ENCODE measurements around the gene KMT5B. TPM values are rescaled to one million over a fixed set of nuclear protein-coding genes. Genes with fewer than 3 reads are reported as not detected.

The KMT5B gene
- polyA plus RNA-seq, 3 donors, result 12.2 to 22.0 (median 19.5) TPM

DNA sequence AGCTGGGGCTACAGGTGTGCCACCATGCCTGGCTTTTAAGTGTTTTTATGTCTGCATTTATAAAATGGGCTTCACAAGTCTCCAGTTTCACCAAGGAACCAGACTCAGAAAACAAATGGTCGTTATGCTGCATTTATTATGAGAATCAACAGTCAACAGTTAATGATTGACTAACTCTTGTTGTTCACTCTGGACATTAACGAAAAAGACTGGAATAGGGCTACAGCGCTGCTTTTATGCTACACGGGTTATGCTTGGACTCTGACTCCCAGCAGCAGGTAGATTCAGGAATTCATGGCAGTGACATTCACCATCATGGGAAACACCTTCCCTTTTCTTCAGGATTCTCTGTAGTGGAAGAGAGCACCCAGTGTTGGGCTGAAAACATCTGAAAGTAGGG, 47.5 kb downstream of the KMT5B start:
- no peak overlapping the region for H3K9ac ChIP-seq (ENCODE audit: insufficient read depth, low read length, poor library complexity, severe bottlenecking)
- intact Hi-C loops (cut with micrococcal nuclease), result no loop called here
- H3K27ac Mint-ChIP-seq, result no peak overlapping the region

DNA sequence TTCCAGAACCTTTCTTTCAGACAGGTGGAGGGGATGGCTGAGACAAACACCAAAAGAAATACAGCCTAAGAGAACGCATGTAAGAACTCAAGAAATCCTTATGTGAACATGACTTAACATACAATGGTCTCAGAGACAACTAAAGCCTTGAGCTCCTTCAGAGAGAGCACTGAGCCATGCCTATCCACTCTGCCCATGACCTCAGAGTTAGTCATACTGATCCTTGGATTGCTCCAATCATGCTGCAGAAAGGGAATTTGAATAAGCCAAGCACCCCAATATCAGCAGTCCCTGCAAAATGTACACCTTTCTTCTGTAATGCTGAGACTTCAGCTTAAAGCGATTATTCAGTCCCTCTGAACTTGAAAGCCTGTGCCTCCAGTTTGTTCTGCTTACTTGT, 48.7 kb downstream of the KMT5B start:
- Histone ChIP-seq H3K4me2 (replicated peaks; ENCODE audit: extremely low read depth, low read length, poor library complexity, severe bottlenecking) (no peak overlapping the region), H2AFZ (ENCODE audit: insufficient read depth, low read depth, low read length, poor library complexity, severe bottlenecking) (no peak overlapping the region), H3K79me2 (ENCODE audit: insufficient read depth, low read length) (no peaks in the 10 kb centered on the region), H4K20me1 (ENCODE audit: insufficient read depth, low read length) (no peaks in the 10 kb centered on the region), H3K9me3 (replicated peaks in 1 of 2; ENCODE audit: control insufficient read depth in 1 of 2, insufficient read depth in 1 of 2, low read length in 2 of 2) (no peaks in the 10 kb centered on the region), H3K36me3 (replicated peaks in 1 of 2; ENCODE audit: control insufficient read depth in 1 of 2, insufficient read depth in 2 of 2, low read length in 2 of 2) (peaks cover 49 to 98% of the 10 kb centered on the region in 2 donors), H3K4me3 (replicated peaks in 1 of 3; ENCODE audit: low read depth in 2 of 3, low read length in 3 of 3) (no peak overlapping the region), H3K27ac (ENCODE audit: low read depth in 1 of 2, low read length in 2 of 2) (no peak overlapping the region), H3K4me1 (ENCODE audit: control insufficient read depth in 1 of 2, insufficient read depth in 2 of 2, low read length in 2 of 2) (no peaks in the 10 kb centered on the region), H3K9ac (ENCODE audit: insufficient read depth, low read length, poor library complexity, severe bottlenecking) (no peak overlapping the region), H3K27me3 (ENCODE audit: control insufficient read depth in 2 of 2, insufficient read depth in 2 of 2, low read length in 2 of 2) (no peaks in the 10 kb centered on the region)
- no peak overlapping the region for H3K27ac Mint-ChIP-seq
- DNase-seq, result no peak
- 100% methylated on average over 1 of the region's 2 CpGs for WGBS (ENCODE audit: insufficient coverage)
- H3K4me3 Mint-ChIP-seq, result no peak overlapping the region
- H3K36me3 Mint-ChIP-seq, result peaks cover 55 to 77% of the 10 kb centered on the region in 2 donors
- no peaks in the 10 kb centered on the region for H3K9me3 Mint-ChIP-seq
- no peaks in the 10 kb centered on the region for H3K4me1 Mint-ChIP-seq
- H3K27me3 Mint-ChIP-seq (ENCODE audit: low read depth in 3 of 3), result no peaks in the 10 kb centered on the region
- intact Hi-C loops (cut with micrococcal nuclease), result no loop called here
- TF ChIP-seq, protein P1, sequence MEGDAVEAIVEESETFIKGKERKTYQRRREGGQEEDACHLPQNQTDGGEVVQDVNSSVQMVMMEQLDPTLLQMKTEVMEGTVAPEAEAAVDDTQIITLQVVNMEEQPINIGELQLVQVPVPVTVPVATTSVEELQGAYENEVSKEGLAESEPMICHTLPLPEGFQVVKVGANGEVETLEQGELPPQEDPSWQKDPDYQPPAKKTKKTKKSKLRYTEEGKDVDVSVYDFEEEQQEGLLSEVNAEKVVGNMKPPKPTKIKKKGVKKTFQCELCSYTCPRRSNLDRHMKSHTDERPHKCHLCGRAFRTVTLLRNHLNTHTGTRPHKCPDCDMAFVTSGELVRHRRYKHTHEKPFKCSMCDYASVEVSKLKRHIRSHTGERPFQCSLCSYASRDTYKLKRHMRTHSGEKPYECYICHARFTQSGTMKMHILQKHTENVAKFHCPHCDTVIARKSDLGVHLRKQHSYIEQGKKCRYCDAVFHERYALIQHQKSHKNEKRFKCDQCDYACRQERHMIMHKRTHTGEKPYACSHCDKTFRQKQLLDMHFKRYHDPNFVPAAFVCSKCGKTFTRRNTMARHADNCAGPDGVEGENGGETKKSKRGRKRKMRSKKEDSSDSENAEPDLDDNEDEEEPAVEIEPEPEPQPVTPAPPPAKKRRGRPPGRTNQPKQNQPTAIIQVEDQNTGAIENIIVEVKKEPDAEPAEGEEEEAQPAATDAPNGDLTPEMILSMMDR (IDR thresholded peaks at IDR 0.05), result no peak

More for the DNA sequence above, 47.5 kb downstream of the KMT5B start:
- Histone ChIP-seq H2AFZ (ENCODE audit: insufficient read depth, low read depth, low read length, poor library complexity, severe bottlenecking) (no peak overlapping the region), H3K27me3 (ENCODE audit: control insufficient read depth in 2 of 2, insufficient read depth in 2 of 2, low read length in 2 of 2) (no peaks in the 10 kb centered on the region), H3K27ac (ENCODE audit: low read depth in 1 of 2, low read length in 2 of 2) (no peak overlapping the region), H3K36me3 (replicated peaks in 1 of 2; ENCODE audit: control insufficient read depth in 1 of 2, insufficient read depth in 2 of 2, low read length in 2 of 2) (peaks cover 61 to 98% of the 10 kb centered on the region in 2 donors), H3K4me3 (replicated peaks in 1 of 3; ENCODE audit: low read depth in 2 of 3, low read length in 3 of 3) (no peak overlapping the region), H3K4me2 (replicated peaks; ENCODE audit: extremely low read depth, low read length, poor library complexity, severe bottlenecking) (no peak overlapping the region), H3K9me3 (replicated peaks in 1 of 2; ENCODE audit: control insufficient read depth in 1 of 2, insufficient read depth in 1 of 2, low read length in 2 of 2) (no peaks in the 10 kb centered on the region), H3K4me1 (ENCODE audit: control insufficient read depth in 1 of 2, insufficient read depth in 2 of 2, low read length in 2 of 2) (no peaks in the 10 kb centered on the region), H3K79me2 (ENCODE audit: insufficient read depth, low read length) (no peaks in the 10 kb centered on the region), H4K20me1 (ENCODE audit: insufficient read depth, low read length) (no peaks in the 10 kb centered on the region)
- no peak for DNase-seq
- Mint-ChIP-seq H3K4me3 (no peak overlapping the region), H3K4me1 (no peaks in the 10 kb centered on the region), H3K9me3 (no peaks in the 10 kb centered on the region), H3K27me3 (ENCODE audit: low read depth in 3 of 3) (no peaks in the 10 kb centered on the region), H3K36me3 (peaks cover 61 to 80% of the 10 kb centered on the region in 2 donors)
- TF ChIP-seq, protein P1 (IDR thresholded peaks at IDR 0.05), result no peak
- 100% methylated on average over 3 of the region's 4 CpGs for WGBS (ENCODE audit: insufficient coverage)
